HG03457 (cell line): ENCODE data around the gene ARHGAP19.

Experiments used
- ATAC-seq: cut with Tn5 transposase; IDR thresholded peaks from one replicate; pipeline ENCODE4 v1.9.1; 2021; ENCODE audit warnings: moderate number of reproducible peaks; ENCODE audit not compliant: unreplicated experiment

Gene ARHGAP19

DNA sequence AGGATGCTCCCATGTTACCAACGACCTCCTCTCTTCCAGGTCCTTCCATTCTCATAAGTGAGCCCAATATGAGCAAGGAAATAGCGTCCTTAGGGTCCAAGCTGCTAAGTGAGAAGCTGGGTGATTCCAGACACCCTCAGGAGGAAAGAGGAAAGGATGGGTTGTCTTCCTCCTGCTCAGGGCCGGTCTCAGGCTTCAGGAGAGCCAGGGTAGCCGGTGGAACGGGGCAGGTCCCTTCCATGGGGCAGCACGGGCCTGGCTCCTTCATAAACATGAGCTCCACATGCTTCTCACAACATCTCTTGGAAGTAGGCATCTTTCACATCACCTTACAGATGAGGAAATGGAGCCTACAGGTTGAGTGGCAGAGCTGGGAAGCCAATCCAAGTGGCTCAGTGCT is 119.4 kb downstream of the ARHGAP19 start:
- no peak for ATAC-seq
